GM18870 (cell line): ENCODE measurements around the gene RAPGEFL1.
"Not testable (repeated sequence)": the region's sequence is repeated elsewhere in the genome, so short reads cannot be mapped to it uniquely, and the experiment has no call there.

Experiments used
- ATAC-seq: cut with Tn5 transposase; IDR thresholded peaks from one replicate; pipeline ENCODE4 v1.9.1; 2021; ENCODE audit warnings: moderate library complexity; ENCODE audit not compliant: unreplicated experiment

The RAPGEFL1 gene

DNA sequence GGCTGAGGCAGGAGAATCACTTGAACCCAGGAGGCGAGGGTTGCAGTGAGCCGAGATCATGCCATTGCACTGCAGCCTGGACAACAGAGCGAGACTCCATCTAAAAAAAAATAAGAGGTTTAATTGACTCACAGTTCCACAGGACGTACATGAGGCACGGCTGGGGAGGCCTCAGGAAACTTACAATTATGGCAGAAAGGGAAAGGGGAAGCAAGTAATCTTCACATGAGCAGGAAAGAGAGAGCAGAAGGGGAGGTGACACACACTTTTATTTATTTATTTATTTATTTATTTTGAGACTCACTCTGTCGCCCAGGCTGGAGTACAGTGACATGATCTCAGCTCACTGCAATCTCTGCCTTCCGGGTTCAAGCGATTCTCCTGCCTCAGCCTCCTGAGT lies 28.9 kb downstream of the RAPGEFL1 start:
- not testable (repeated sequence) for ATAC-seq

- ATAC-seq: no peak
Observed at GRCh38 chr17:40209404-40210093, 32.3 kb downstream of the RAPGEFL1 start.

DNA sequence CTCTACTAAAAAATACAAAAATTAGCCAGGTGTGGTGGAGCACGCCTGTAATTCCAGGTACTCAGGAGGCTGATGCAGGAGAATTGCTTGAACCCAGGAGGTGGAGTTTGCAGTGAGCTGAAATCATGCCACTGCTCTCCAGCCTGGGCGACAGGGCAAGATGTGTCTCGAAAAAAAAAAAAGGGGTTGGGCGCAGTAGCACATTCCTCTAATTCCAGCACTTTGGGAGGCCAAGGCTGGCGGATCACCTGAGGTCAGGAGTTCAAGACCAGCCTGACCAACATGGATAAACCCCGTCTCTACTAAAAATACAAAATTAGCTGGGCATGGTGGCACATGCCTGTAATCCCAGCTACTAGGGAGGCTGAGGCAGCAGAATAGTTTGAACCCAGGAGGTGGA lies 36.6 kb downstream of the RAPGEFL1 start:
- ATAC-seq: not testable (repeated sequence)

DNA sequence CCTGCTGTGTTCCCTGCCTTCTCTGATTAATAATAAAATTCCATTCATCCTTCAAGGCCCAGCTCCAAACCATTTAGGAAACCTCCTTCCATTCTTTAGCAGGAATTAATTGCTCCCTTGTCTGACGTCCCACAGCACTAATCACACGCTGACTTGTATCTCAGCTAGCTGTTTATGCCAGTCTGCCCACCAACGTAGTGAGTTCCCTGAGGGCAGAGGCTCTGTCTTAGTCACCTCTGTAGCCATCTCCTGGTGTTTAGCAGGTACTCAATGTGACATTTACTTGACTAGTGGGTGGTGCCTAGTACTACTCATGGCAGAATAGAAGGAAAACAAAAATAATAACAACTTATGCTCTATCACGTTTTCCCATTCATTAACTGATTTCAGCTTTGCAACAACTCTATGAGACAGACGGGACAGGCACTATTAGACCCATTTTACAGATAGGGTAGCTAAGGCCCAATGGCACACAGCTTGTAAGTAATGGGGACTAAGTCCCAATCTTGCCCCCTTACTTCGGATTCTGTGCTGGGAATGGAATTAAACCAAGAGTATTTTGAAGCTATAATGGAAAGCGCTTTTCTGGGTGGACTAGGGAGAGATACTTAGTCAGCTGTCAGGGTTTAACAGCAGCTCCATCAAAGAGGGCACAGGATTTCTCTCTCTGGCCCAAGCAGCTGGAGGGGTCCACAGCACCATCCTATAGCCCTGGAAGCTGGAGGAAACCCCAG lies 40.9 kb downstream of the RAPGEFL1 start:
- ATAC-seq: no peak

DNA sequence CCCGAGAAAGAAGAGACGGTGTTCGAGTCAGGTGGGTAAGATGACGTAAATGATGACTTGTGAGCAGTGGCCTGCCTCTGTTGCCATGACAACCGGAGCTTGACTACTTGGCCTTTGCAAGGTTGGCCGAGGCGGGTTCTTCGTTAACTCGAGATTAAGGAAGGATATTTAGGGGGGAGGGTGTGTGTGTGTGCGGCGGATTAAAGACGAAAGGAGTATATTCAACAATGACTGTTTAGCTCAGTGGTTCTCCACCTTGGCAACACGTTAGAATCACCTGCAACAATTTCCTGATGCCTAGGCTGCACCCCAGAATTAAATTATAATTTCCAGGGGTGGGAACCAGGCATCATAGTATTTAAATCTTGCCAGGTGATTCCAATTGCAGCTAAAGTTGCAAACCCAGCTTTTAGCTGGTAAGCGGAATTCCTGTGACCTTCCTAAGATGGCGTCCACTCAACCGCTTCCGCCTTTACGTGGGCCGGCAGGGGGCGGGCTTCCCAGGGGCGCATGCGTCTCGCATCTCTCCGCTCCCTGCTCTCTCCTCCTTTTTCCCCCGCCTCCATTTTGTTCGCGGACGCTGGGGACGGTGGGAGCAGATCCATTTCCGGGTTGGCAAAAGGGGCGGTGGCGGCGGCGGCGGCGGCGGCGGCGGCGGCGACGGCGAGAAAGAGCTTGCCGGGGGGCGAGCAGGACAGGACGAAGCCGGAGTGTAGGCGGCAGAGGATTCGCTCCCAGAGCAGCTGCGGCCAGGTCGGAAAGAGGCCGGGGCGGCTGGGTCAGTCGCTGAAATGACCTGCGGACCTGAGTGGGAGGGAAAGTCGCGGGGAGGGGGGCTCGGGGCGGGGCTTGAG lies 41.7 kb downstream of the RAPGEFL1 start, which contains the start of gene WIPF2:
WIPF2 (plus strand) TSS at position 565 of the 854 bp plus-strand sequence. CDS start 37,156 bp downstream, outside the sequence.
- ATAC-seq: peak; percentile 80

GRCh38 chr17:40219594-40220338 lies 42.5 kb downstream of the RAPGEFL1 start:
- no peak for ATAC-seq

GRCh38 chr17:40224718-40225550 lies 47.7 kb downstream of the RAPGEFL1 start:
- ATAC-seq: no peak

- not testable (repeated sequence) for ATAC-seq
Observed at GRCh38 chr17:40229146-40229545, 51.9 kb downstream of the RAPGEFL1 start.

GRCh38 chr17:40230670-40231069 lies 53.4 kb downstream of the RAPGEFL1 start:
- ATAC-seq: no peak

GRCh38 chr17:40231928-40232327 lies 54.7 kb downstream of the RAPGEFL1 start:
- ATAC-seq: not testable (repeated sequence)

DNA sequence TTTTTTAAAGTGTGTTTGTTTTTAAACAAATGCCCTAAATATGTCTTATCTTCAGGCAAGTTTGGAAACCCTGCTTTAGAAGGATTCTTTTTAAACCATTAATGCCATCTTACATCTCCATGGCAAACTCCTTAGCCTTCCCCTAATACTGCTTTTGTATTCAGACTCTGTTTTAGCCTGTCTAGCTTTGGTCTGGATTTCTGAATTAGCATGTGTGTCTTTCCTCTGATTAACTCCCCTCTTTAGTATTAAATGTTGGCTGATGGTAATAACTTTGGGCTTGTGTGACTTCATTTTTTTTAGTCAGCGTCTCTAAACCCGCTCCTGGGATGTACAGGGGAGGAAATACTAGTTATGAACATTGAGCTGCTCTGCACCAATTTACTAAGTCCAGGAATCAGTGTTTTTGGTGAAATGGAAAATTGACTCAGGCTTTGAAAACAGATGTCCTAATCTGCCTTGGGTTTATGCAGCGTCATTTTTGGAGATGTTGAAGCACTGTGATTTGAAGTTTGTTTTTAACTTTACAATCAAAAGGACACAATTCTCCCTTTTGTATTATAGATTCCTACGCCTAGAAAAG lies 64.1 kb downstream of the RAPGEFL1 start:
- no peak for ATAC-seq

DNA sequence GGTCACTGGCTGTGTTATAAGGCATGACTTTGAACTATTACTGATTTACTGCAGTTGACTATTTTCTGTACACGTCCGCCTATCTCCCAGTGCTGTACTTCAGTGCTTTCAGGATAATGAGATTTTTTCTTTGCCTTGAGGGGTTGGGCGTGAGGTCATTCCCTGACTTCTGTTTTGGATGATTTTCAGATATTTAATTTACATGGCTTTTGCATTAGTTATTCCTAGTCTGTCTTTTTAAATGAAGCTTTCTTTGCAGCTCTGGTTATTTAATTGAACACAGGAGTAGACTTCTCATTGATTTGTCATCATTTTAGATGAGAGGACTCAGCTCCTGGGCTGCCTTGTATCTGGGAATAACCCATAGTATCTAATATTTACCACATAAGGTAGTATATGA lies 65.5 kb downstream of the RAPGEFL1 start:
- ATAC-seq: no peak

DNA sequence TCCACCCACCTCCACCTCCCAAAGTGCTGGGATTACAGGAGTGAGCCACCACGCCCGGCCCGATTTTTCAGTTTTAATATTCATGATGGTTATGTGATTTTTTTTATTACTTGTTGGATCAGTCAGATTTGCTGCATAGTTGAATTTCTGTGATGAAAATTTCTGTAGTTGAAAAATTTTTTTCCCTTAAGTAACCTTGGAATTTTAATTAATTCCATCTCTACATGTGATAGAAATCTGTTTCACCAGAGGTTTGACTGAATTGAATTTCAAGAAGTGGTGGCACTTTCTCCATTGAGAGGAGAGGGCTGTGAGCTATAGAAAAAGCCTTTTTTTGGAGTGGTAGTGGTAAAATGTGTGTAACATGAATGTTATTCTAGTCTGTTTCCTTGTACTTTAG lies 66.5 kb downstream of the RAPGEFL1 start:
- no peak for ATAC-seq

DNA sequence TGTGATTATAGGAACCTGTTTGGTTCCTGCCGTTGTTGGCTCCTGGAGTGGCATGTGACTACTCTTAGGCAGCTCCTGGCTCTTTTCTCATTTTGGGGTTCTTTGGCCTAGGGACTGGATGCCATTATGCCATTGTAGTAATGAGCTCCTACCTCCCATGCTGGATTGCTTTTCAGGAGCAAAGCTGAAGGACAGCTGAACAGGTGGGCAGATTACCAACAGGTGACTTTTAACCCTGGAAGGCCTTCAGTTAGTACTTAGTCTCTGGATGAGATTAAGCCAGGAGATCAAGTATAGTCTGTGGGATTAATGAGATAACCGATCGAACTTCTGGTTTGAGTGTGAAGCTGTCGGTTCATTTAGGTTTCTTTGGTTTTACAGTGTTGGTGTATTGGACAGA lies 67.0 kb downstream of the RAPGEFL1 start:
- ATAC-seq: no peak
